ENCODE data around the gene POLD2.

The POLD2 gene

DNA sequence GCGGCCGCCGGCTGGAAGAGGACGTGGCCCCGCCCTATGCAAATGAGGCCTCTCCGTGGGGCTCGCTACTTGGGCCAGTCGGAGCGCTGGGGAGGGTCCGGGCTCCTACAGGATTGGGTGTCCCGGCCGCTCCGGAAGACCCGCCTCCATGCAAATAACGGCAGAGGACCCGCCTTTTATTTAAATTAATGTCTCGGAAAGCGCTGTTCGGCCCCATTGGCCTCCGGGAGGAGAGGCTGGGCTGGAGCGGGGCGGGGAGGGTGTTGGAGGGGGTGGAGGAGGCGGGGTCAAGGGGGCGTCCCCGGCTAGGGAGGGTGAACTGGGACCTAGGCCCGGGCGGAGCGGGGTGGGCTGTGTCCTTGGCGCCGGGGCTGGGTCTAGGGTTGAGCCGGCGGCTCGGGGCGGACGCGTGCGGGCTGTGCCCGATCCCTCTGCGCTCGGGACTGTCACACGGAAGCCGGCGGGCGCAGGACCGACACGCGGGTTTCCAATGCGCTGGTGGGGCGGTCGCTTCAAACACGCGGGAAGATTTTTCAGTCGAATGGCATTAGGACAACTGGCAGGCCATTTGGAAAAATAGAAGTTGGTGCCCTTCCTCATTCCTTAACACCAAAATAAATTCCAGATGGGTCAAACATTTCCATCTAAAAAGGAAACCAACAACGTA is 40.7 kb downstream of the POLD2 start:
- Histone ChIP-seq H3K27ac (ENCODE audit: insufficient read depth in 1 of 2, low read depth in 1 of 2, low read length in 2 of 2, poor library complexity in 1 of 2, severe bottlenecking in 2 of 2) (peak overlapping the region in 1 of 2 experiments; percentile 70), H3K36me3 (ENCODE audit: control insufficient read depth in 4 of 4, insufficient read depth in 4 of 4, low read length in 3 of 4) (peaks cover 0 to 33% (median 23%) of the 10 kb centered on the region in 4 experiments), H3K4me3 (ENCODE audit: control insufficient read depth in 1 of 7, extremely low read depth in 1 of 7, insufficient read depth in 4 of 7, low read depth in 2 of 7, low read length in 6 of 7) (peak overlapping the region; percentile 28 to 80 (median 67)), H3K4me1 (ENCODE audit: control extremely low read depth in 1 of 4, control insufficient read depth in 4 of 4, insufficient read depth in 4 of 4, low read length in 3 of 4) (peaks cover 3 to 20% (median 13%) of the 10 kb centered on the region in 4 experiments), H3K9me3 (ENCODE audit: control extremely low read depth in 1 of 5, control insufficient read depth in 4 of 5, insufficient read depth in 2 of 5, low read depth in 1 of 5, low read length in 4 of 5) (no peaks in the 10 kb centered on the region), H3K27me3 (replicated peaks in 2 of 5; ENCODE audit: control insufficient read depth in 4 of 5, insufficient read depth in 5 of 5, low read length in 4 of 5) (no peaks in the 10 kb centered on the region)
- POLR2A ChIA-PET = no interaction called here
- WGBS (ENCODE audit: insufficient coverage) = 0% methylated on average over 33 of the region's 54 CpGs
- CTCF ChIA-PET = no interaction called here
- peak; percentile 98 to 100 (median 99) for DNase-seq

GRCh38 chr7:44081266-44081748 is 42.0 kb downstream of the POLD2 start:
- no peaks in the 10 kb centered on the region for H3K9me3 ChIP-seq (ENCODE audit: control extremely low read depth in 1 of 5, control insufficient read depth in 4 of 5, insufficient read depth in 2 of 5, low read depth in 1 of 5, low read length in 4 of 5)
- peaks cover under 1 to 46% (median 35%) of the 10 kb centered on the region in 4 experiments for H3K36me3 ChIP-seq (ENCODE audit: control insufficient read depth in 4 of 4, insufficient read depth in 4 of 4, low read length in 3 of 4)
- ChIA-PET CTCF (interaction anchor here (1.2 to 2.1 kb wide), 4 partner anchors 9 to 116 kb away, joined by 3 to 6 read pairs (median 5); no protein-coding TSS in a partner anchor), POLR2A (interaction anchor here (1.4 kb wide), 1 partner anchor 16 kb away, joined by 4 read pairs; no protein-coding TSS in a partner anchor)
- H3K27ac ChIP-seq (ENCODE audit: insufficient read depth in 1 of 2, low read depth in 1 of 2, low read length in 2 of 2, poor library complexity in 1 of 2, severe bottlenecking in 2 of 2) = no peak overlapping the region
- 23% methylated on average over 3 of the region's 9 CpGs for WGBS (ENCODE audit: insufficient coverage)
- peaks cover 3 to 23% (median 13%) of the 10 kb centered on the region in 4 experiments for H3K4me1 ChIP-seq (ENCODE audit: control extremely low read depth in 1 of 4, control insufficient read depth in 4 of 4, insufficient read depth in 4 of 4, low read length in 3 of 4)
- DNase-seq = peak; percentile 58 to 89 (median 76)
- H3K4me3 ChIP-seq (ENCODE audit: control insufficient read depth in 1 of 7, extremely low read depth in 1 of 7, insufficient read depth in 4 of 7, low read depth in 2 of 7, low read length in 6 of 7) = peak overlapping the region in 6 of 7 experiments; percentile 19 to 90 (median 63)
- no peaks in the 10 kb centered on the region for H3K27me3 ChIP-seq (replicated peaks in 2 of 5; ENCODE audit: control insufficient read depth in 4 of 5, insufficient read depth in 5 of 5, low read length in 4 of 5)

GRCh38 chr7:44080686-44081265 is 42.6 kb downstream of the POLD2 start:
- Histone ChIP-seq H3K27ac (ENCODE audit: insufficient read depth in 1 of 2, low read depth in 1 of 2, low read length in 2 of 2, poor library complexity in 1 of 2, severe bottlenecking in 2 of 2) (no peak overlapping the region), H3K9me3 (ENCODE audit: control extremely low read depth in 1 of 5, control insufficient read depth in 4 of 5, insufficient read depth in 2 of 5, low read depth in 1 of 5, low read length in 4 of 5) (no peaks in the 10 kb centered on the region), H3K27me3 (replicated peaks in 2 of 5; ENCODE audit: control insufficient read depth in 4 of 5, insufficient read depth in 5 of 5, low read length in 4 of 5) (no peaks in the 10 kb centered on the region), H3K4me1 (ENCODE audit: control extremely low read depth in 1 of 4, control insufficient read depth in 4 of 4, insufficient read depth in 4 of 4, low read length in 3 of 4) (peaks cover 3 to 23% (median 13%) of the 10 kb centered on the region in 4 experiments), H3K4me3 (ENCODE audit: control insufficient read depth in 1 of 7, extremely low read depth in 1 of 7, insufficient read depth in 4 of 7, low read depth in 2 of 7, low read length in 6 of 7) (peak overlapping the region in 2 of 7 experiments; percentile 85 to 90), H3K36me3 (ENCODE audit: control insufficient read depth in 4 of 4, insufficient read depth in 4 of 4, low read length in 3 of 4) (peaks cover 4 to 52% (median 40%) of the 10 kb centered on the region in 4 experiments)
- ChIA-PET CTCF (interaction anchor here (1.2 to 2.1 kb wide), 4 partner anchors 8 to 116 kb away, joined by 3 to 6 read pairs (median 5); no protein-coding TSS in a partner anchor), POLR2A (interaction anchor here (1.4 kb wide), 1 partner anchor 17 kb away, joined by 4 read pairs; no protein-coding TSS in a partner anchor)
- WGBS (ENCODE audit: insufficient coverage) = 96% methylated on average over 9 of the region's 11 CpGs
- DNase-seq = no peak

GRCh38 chr7:44080118-44080517 is 43.2 kb downstream of the POLD2 start:
- ChIA-PET POLR2A (interaction anchor here (1.4 kb wide), 1 partner anchor 17 kb away, joined by 4 read pairs; no protein-coding TSS in a partner anchor), CTCF (interaction anchor here (1.4 to 2.1 kb wide), 3 partner anchors 12 to 117 kb away, joined by 3 to 6 read pairs (median 5); no protein-coding TSS in a partner anchor)
- Histone ChIP-seq H3K9me3 (ENCODE audit: control extremely low read depth in 1 of 5, control insufficient read depth in 4 of 5, insufficient read depth in 2 of 5, low read depth in 1 of 5, low read length in 4 of 5) (no peaks in the 10 kb centered on the region), H3K27me3 (replicated peaks in 2 of 5; ENCODE audit: control insufficient read depth in 4 of 5, insufficient read depth in 5 of 5, low read length in 4 of 5) (no peaks in the 10 kb centered on the region), H3K4me3 (ENCODE audit: control insufficient read depth in 1 of 7, extremely low read depth in 1 of 7, insufficient read depth in 4 of 7, low read depth in 2 of 7, low read length in 6 of 7) (no peak overlapping the region), H3K27ac (ENCODE audit: insufficient read depth in 1 of 2, low read depth in 1 of 2, low read length in 2 of 2, poor library complexity in 1 of 2, severe bottlenecking in 2 of 2) (no peak overlapping the region), H3K36me3 (ENCODE audit: control insufficient read depth in 4 of 4, insufficient read depth in 4 of 4, low read length in 3 of 4) (peaks cover 5 to 58% (median 42%) of the 10 kb centered on the region in 4 experiments), H3K4me1 (ENCODE audit: control extremely low read depth in 1 of 4, control insufficient read depth in 4 of 4, insufficient read depth in 4 of 4, low read length in 3 of 4) (peaks cover 3 to 23% (median 13%) of the 10 kb centered on the region in 4 experiments)
- no peak for DNase-seq
- WGBS (ENCODE audit: insufficient coverage) = 100% methylated on average over 4 of the region's 5 CpGs

DNA sequence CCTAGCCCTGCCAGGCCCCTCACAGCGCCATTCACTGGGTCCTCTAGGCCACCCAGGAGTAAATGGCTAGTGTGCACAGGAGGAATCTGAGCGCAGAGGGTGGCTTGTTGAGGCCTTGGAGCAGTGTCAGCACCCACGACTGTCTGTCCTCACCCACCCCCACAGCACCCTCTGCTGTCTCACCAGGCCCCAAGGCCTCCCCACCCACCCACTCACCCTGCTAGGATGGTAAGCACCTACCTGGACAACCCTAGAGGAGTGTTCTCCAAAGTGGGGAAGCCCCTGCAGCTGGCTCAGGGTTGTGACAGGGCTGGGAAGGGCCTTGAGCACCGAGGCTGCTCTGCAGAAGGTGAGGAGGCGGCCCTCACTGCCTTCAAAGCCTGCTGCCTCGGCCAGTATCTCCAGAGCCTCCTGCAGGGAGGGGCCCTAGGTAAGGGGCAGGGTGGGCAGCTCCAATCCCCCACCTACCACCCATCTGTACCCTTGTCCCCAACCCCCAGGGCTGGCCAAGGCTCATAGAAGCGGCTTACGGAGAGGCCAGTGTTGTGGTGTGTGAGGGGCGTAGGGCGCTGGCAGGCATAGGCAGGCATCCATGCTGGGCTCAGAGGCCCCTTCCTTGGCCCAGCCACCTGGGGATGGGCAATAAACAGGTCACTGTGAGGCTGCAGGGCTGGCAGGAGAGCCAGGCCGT is 43.9 kb downstream of the POLD2 start:
- Histone ChIP-seq H3K9me3 (ENCODE audit: control extremely low read depth in 1 of 5, control insufficient read depth in 4 of 5, insufficient read depth in 2 of 5, low read depth in 1 of 5, low read length in 4 of 5) (no peaks in the 10 kb centered on the region), H3K36me3 (ENCODE audit: control insufficient read depth in 4 of 4, insufficient read depth in 4 of 4, low read length in 3 of 4) (peaks cover 5 to 58% (median 42%) of the 10 kb centered on the region in 4 experiments), H3K27ac (ENCODE audit: insufficient read depth in 1 of 2, low read depth in 1 of 2, low read length in 2 of 2, poor library complexity in 1 of 2, severe bottlenecking in 2 of 2) (no peak overlapping the region), H3K27me3 (replicated peaks in 2 of 5; ENCODE audit: control insufficient read depth in 4 of 5, insufficient read depth in 5 of 5, low read length in 4 of 5) (no peaks in the 10 kb centered on the region), H3K4me1 (ENCODE audit: control extremely low read depth in 1 of 4, control insufficient read depth in 4 of 4, insufficient read depth in 4 of 4, low read length in 3 of 4) (peaks cover 3 to 25% (median 17%) of the 10 kb centered on the region in 4 experiments), H3K4me3 (ENCODE audit: control insufficient read depth in 1 of 7, extremely low read depth in 1 of 7, insufficient read depth in 4 of 7, low read depth in 2 of 7, low read length in 6 of 7) (no peak overlapping the region)
- CTCF ChIA-PET = interaction anchor here (1.4 to 2.1 kb wide), 2 partner anchors 28 to 117 kb away, joined by 3 to 6 read pairs; no protein-coding TSS in a partner anchor
- 97% methylated on average over 6 of the region's 11 CpGs for WGBS (ENCODE audit: insufficient coverage)
- DNase-seq = no peak
- POLR2A ChIA-PET = interaction anchor here (0.5 kb wide), 1 partner anchor 758 kb away, joined by 3 read pairs; no protein-coding TSS in a partner anchor

GRCh38 chr7:44078521-44078920 is 44.8 kb downstream of the POLD2 start:
- DNase-seq = no peak
- no peaks in the 10 kb centered on the region for H3K9me3 ChIP-seq (ENCODE audit: control extremely low read depth in 1 of 5, control insufficient read depth in 4 of 5, insufficient read depth in 2 of 5, low read depth in 1 of 5, low read length in 4 of 5)
- no peaks in the 10 kb centered on the region for H3K27me3 ChIP-seq (replicated peaks in 2 of 5; ENCODE audit: control insufficient read depth in 4 of 5, insufficient read depth in 5 of 5, low read length in 4 of 5)
- ChIA-PET POLR2A (no interaction called here), CTCF (interaction anchor here (0.9 kb wide), 1 partner anchor 13 kb away, joined by 3 read pairs; no protein-coding TSS in a partner anchor)
- no peak overlapping the region for H3K4me3 ChIP-seq (ENCODE audit: control insufficient read depth in 1 of 7, extremely low read depth in 1 of 7, insufficient read depth in 4 of 7, low read depth in 2 of 7, low read length in 6 of 7)
- H3K36me3 ChIP-seq (ENCODE audit: control insufficient read depth in 4 of 4, insufficient read depth in 4 of 4, low read length in 3 of 4) = peaks cover 5 to 68% (median 43%) of the 10 kb centered on the region in 4 experiments
- no peak overlapping the region for H3K27ac ChIP-seq (ENCODE audit: insufficient read depth in 1 of 2, low read depth in 1 of 2, low read length in 2 of 2, poor library complexity in 1 of 2, severe bottlenecking in 2 of 2)
- WGBS (ENCODE audit: insufficient coverage) = 100% methylated on average over 6 of the region's 8 CpGs
- H3K4me1 ChIP-seq (ENCODE audit: control extremely low read depth in 1 of 4, control insufficient read depth in 4 of 4, insufficient read depth in 4 of 4, low read length in 3 of 4) = peaks cover 3 to 35% (median 26%) of the 10 kb centered on the region in 4 experiments
